Thyroid gland (tissue), 4 donors: ENCODE data around the gene OSBPL3.

Experiments used
- POLR2A ChIP-seq, 2 donors: fragments of 450-650 bp; IDR thresholded peaks; one replicate each; pipeline ENCODE4 v1.6.1; 2017; ENCODE audit warnings: antibody characterized with exemption in 2 of 2, mild to moderate bottlenecking in 2 of 2, moderate library complexity in 1 of 2
- TF ChIP-seq, protein P1 (sequence below), 6 experiments: fragments of 200-600 bp in 3 of 6; fragments of 450-650 bp in 3 of 6; sonication (generic) in 3 of 6; IDR thresholded peaks; one replicate each; pipeline ENCODE4 v1.5.1; 2016 to 2019; ENCODE audit warnings: antibody characterized with exemption in 6 of 6, mild to moderate bottlenecking in 2 of 6, inconsistent platforms in 1 of 6, moderate library complexity in 1 of 6

DNA sequence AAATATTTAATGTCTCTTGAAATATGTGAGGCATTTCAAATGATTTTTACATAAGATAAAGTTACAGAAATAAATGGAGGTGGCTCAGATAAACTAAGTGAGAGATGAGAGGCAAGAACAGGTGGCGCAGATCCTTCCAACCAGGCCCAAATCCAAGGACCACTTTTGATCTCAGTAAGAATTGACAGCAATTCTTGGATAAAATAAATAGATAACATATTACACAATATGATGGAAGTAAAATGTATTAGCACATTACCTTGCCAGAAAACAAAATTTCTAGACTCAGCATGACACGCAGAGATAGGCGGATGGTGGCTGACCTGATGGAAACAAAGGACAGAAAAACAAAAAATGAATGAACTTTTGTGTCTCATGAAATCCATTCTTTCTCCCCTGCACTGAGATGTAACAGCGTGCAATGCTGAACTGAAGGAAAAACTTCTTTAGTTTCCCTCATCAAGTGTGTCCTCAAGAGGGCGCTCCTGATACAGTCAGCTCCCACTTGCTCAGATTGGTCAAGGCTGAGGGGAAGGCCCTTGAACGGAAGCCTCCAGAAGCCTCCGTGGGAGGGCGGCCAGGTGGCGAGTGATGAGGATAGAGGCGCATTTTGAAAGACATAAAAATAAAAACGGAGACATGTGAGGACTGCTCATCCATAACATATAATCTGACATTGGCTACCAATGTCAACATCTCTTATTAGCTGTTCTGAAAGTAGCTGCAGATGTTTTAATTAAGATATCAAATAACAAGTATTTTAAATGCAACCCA, 159.9 kb downstream of the OSBPL3 start:
- TF ChIP-seq POLR2A (IDR thresholded peaks at IDR 0.05) = no peak
- TF ChIP-seq, protein P1, sequence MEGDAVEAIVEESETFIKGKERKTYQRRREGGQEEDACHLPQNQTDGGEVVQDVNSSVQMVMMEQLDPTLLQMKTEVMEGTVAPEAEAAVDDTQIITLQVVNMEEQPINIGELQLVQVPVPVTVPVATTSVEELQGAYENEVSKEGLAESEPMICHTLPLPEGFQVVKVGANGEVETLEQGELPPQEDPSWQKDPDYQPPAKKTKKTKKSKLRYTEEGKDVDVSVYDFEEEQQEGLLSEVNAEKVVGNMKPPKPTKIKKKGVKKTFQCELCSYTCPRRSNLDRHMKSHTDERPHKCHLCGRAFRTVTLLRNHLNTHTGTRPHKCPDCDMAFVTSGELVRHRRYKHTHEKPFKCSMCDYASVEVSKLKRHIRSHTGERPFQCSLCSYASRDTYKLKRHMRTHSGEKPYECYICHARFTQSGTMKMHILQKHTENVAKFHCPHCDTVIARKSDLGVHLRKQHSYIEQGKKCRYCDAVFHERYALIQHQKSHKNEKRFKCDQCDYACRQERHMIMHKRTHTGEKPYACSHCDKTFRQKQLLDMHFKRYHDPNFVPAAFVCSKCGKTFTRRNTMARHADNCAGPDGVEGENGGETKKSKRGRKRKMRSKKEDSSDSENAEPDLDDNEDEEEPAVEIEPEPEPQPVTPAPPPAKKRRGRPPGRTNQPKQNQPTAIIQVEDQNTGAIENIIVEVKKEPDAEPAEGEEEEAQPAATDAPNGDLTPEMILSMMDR (IDR thresholded peaks at IDR 0.05) = peak; percentile 47 to 93 (median 88)
